Fibroblast of peridontal ligament (primary cell): ENCODE data around the gene BABAM2.

Experiments used
- DNase-seq: peaks from one replicate; pipeline ENCODE4 v3.0.0-alpha.2; 2010; ENCODE audit errors: extremely low read depth

BABAM2 gene

GRCh38 chr2:28375236-28375635 is 484.7 kb downstream of the BABAM2 start:
- DNase-seq = no peak

DNA sequence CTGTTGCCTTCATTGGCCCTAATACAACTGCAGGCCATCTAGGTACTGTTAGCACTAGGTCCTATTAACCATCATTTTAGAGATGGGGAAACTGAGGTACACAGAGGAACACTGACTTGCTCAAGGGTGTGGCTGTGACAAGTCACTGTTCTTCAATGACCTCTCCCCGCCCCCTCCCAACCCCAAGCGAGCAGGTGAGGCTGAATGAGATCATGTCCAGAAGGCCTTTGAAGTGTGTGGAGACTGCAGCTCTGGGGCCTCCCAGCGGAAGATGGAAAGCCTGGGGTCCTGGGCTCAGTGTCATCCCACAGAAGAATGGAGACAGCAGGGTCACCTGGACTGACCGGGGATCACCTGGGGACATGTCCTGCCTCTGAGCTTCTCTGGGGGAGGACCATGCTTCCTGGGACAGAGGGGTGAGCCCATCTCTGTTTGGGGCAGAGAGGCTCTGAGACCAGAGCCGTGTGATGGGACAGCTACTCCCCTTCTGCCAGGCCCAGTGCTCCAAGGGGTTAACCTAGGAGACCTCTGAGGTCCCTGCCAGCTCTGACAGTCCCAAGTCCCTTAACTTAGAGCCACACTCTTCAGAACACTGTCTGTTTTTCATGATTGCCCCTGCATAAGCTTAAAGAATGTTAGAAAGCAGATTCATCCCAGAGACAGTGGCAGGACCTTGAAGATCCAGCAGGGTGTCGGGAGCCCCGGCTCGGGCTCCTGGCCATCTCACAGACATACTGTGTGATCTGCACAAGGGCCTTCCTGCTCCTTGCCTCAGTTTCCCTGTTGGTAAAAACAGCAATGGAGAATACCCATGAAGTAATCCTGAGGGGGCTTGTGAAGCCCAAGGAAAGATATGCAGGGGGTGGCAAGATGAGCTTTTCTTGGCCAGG is 485.5 kb downstream of the BABAM2 start:
- DNase-seq = no peak

- no peak for DNase-seq
Observed at GRCh38 chr2:28377195-28377816, 486.8 kb downstream of the BABAM2 start.

GRCh38 chr2:28377984-28378678 is 487.6 kb downstream of the BABAM2 start:
- no peak for DNase-seq

- DNase-seq = no peak
Observed at GRCh38 chr2:28378679-28379584, 488.4 kb downstream of the BABAM2 start.

GRCh38 chr2:28380219-28380618 is 489.7 kb downstream of the BABAM2 start:
- no peak for DNase-seq

- no peak for DNase-seq
Observed at GRCh38 chr2:28381225-28382180, 491.0 kb downstream of the BABAM2 start.

GRCh38 chr2:28382755-28383154 is 492.2 kb downstream of the BABAM2 start:
- DNase-seq = no peak

GRCh38 chr2:28387082-28387960 is 496.8 kb downstream of the BABAM2 start:
- DNase-seq = peak; percentile 38
